Hepatocyte (in vitro differentiated cells): ENCODE data around the gene IL2RA. TPM values are rescaled to one million over a fixed set of nuclear protein-coding genes. Genes with fewer than 3 reads are reported as not detected.

Experiments
- DNase-seq: peaks from one replicate; pipeline ENCODE4 v3.0.0-alpha.2; 2016; ENCODE audit warnings: low spot score
- H2AFZ ChIP-seq: fragments of 200-600 bp; sonication (generic); 2 replicates; pipeline ENCODE4 v1.6.0; 2016; ENCODE audit warnings: antibody characterized with exemption, mild to moderate bottlenecking
- H3K27ac ChIP-seq: fragments of 200-600 bp; sonication (generic); 2 replicates; pipeline ENCODE4 v1.5.1; 2016; ENCODE audit warnings: mild to moderate bottlenecking
- H3K27me3 ChIP-seq: fragments of 200-600 bp; sonication (generic); 2 replicates; pipeline ENCODE4 v1.6.1; 2016
- H3K36me3 ChIP-seq: fragments of 200-600 bp; sonication (generic); replicated peaks from 2 replicates; pipeline ENCODE4 v1.5.1; 2016; ENCODE audit warnings: low read depth; ENCODE audit not compliant: insufficient read depth
- H3K4me1 ChIP-seq: fragments of 200-600 bp; sonication (generic); 2 replicates; pipeline ENCODE4 v1.5.1; 2016; ENCODE audit warnings: mild to moderate bottlenecking, moderate library complexity; ENCODE audit not compliant: insufficient read depth
- H3K4me2 ChIP-seq: fragments of 200-600 bp; sonication (generic); 2 replicates; pipeline ENCODE4 v1.6.0; 2016
- H3K4me3 ChIP-seq: fragments of 200-600 bp; sonication (generic); 2 replicates; pipeline ENCODE4 v1.5.1; 2016; ENCODE audit warnings: mild to moderate bottlenecking
- H3K79me2 ChIP-seq: fragments of 200-600 bp; sonication (generic); 2 replicates; pipeline ENCODE4 v1.6.0; 2017; ENCODE audit warnings: mild to moderate bottlenecking
- H3K9me2 ChIP-seq: fragments of 200-600 bp; sonication (generic); replicated peaks from 2 replicates; pipeline ENCODE4 v1.6.0; 2017; ENCODE audit warnings: mild to moderate bottlenecking; ENCODE audit not compliant: insufficient read depth
- H3K9me3 ChIP-seq: fragments of 200-600 bp; sonication (generic); 2 replicates; pipeline ENCODE4 v1.5.1; 2016; ENCODE audit warnings: low read depth, mild to moderate bottlenecking
- H4K20me1 ChIP-seq: fragments of 200-600 bp; sonication (generic); 2 replicates; pipeline ENCODE4 v1.6.0; 2016; ENCODE audit warnings: mild to moderate bottlenecking; ENCODE audit not compliant: insufficient read depth, poor library complexity, severe bottlenecking
- CTCF ChIP-seq: fragments of 200-600 bp; sonication (generic); IDR thresholded peaks from 2 replicates; pipeline ENCODE4 v1.5.1; 2016; ENCODE audit warnings: antibody characterized with exemption, mild to moderate bottlenecking; ENCODE audit not compliant: poor library complexity
- EZH2 ChIP-seq: fragments of 200-600 bp; sonication (generic); IDR thresholded peaks from 2 replicates; pipeline ENCODE4 v1.6.1; 2016; ENCODE audit warnings: antibody characterized with exemption, mild to moderate bottlenecking, borderline replicate concordance
- EZH2phosphoT487 ChIP-seq: fragments of 200-600 bp; sonication (generic); IDR thresholded peaks from one replicate; pipeline ENCODE4 v1.6.1; 2018; ENCODE audit warnings: antibody characterized with exemption, mild to moderate bottlenecking, low read depth, moderate library complexity; ENCODE audit not compliant: unreplicated experiment, severe bottlenecking
- WGBS: methylation state at CpG from one replicate; pipeline ENCODE4 v1.1.6; 2016; ENCODE audit warnings: low lambda C conversion rate; ENCODE audit errors: missing lambda C conversion rate; 5-methylcytosine and 5-hydroxymethylcytosine counted together
- polyA plus RNA-seq: library from polyadenylated mRNA; unstranded; fragments of >200 nt; fragmentation: Nextera tagmentation; extraction: Ambion mirVana; gene quantifications from 2 replicates; pipeline ENCODE4 v1.2.1, GENCODE V29; 2016
- total RNA-seq: library from RNA; depleted of rRNA; stranded (reverse); fragments of >200 nt; gene quantifications from 2 replicates; pipeline ENCODE4 v1.2.3, GENCODE V29; 2014

IL2RA gene
- total and polyA plus RNA-seq, 2 experiments from 2014 or later: not detected

DNA sequence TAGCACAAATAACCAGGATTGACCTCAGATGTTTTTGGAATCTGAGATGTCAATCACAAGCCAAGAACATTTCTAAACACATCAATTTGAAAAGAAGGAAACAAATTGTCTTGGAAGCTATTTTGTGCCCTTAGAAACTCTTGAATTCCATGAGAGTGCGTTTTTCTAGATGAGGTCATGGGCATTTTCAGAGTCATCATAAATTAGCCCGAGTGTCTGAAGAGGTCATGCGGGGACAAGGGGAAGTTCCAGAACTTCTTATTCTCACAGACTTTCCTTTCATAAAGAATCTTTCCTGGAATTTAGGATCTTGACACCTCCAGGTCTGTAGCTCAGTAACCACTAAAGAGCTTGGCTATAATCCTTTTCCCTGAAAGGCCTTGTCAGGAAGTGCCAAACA, 28.2 kb downstream of the IL2RA start:
- Histone ChIP-seq H3K9me3 (no peaks in the 10 kb centered on the region), H3K4me3 (no peak overlapping the region), H4K20me1 (no peaks in the 10 kb centered on the region), H2AFZ (no peak overlapping the region), H3K79me2 (no peaks in the 10 kb centered on the region), H3K9me2 (no peaks in the 10 kb centered on the region), H3K27ac (no peak overlapping the region), H3K36me3 (no peaks in the 10 kb centered on the region), H3K4me2 (no peak overlapping the region), H3K27me3 (no peaks in the 10 kb centered on the region), H3K4me1 (no peaks in the 10 kb centered on the region)
- 61% methylated on average over 3 of the region's 3 CpGs for WGBS
- no peak for TF ChIP-seq EZH2phosphoT487
- no peak for TF ChIP-seq EZH2
- TF ChIP-seq CTCF: no peak
- DNase-seq: no peak

DNA sequence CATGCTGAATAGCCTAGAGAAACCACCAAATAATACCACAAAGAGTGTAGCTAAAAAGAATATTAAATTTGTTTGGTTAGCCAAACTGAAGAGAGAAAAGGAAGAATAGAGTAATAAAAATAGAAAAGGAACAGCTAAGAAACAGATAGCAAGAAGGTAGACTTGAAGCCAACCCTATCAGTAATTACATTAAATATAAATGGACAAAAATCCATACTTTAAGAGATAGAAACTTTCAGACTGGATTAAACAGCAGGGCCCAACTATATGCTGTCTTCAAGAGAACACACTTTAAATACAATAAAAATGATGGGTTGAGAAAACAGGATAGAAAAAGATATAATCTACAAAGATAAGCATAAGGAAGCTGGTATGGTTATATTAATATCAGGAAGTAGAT, 31.2 kb downstream of the IL2RA start:
- no peaks in the 10 kb centered on the region for H3K9me3 ChIP-seq
- H3K4me2 ChIP-seq: no peak overlapping the region
- no peaks in the 10 kb centered on the region for H3K9me2 ChIP-seq
- H4K20me1 ChIP-seq: no peaks in the 10 kb centered on the region
- H2AFZ ChIP-seq: no peak overlapping the region
- H3K27me3 ChIP-seq: no peaks in the 10 kb centered on the region
- no peaks in the 10 kb centered on the region for H3K36me3 ChIP-seq
- no peak overlapping the region for H3K27ac ChIP-seq
- TF ChIP-seq CTCF (no peak), EZH2 (no peak), EZH2phosphoT487 (no peak)
- no peak for DNase-seq
- no peaks in the 10 kb centered on the region for H3K79me2 ChIP-seq
- no peak overlapping the region for H3K4me3 ChIP-seq
- H3K4me1 ChIP-seq: no peaks in the 10 kb centered on the region

DNA sequence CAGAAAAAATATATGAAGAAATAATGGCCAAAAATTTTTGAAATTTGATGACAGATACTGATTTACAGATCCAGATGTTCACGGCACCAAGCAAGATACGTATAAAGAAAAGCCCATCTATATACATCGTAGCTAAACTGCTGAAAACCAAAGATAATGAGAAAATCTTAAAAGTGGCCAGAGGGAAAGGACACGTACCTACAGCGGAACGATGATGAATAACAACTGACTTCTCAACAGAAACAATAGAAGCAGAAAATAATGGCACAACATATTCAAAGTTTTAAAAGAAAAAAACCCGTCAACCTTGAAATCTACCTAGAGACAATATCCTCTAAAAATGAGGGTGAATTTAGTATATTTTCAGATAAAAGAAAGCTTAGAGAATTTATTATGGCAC, 31.9 kb downstream of the IL2RA start:
- TF ChIP-seq EZH2: no peak
- TF ChIP-seq CTCF: no peak
- TF ChIP-seq EZH2phosphoT487: no peak
- H4K20me1 ChIP-seq: no peaks in the 10 kb centered on the region
- H3K36me3 ChIP-seq: no peaks in the 10 kb centered on the region
- H3K4me2 ChIP-seq: no peak overlapping the region
- H3K9me3 ChIP-seq: no peaks in the 10 kb centered on the region
- no peak overlapping the region for H3K27ac ChIP-seq
- no peak overlapping the region for H3K4me3 ChIP-seq
- H3K4me1 ChIP-seq: no peaks in the 10 kb centered on the region
- WGBS: 96% methylated on average over 7 of the region's 7 CpGs
- no peaks in the 10 kb centered on the region for H3K79me2 ChIP-seq
- H3K27me3 ChIP-seq: no peaks in the 10 kb centered on the region
- DNase-seq: no peak
- H2AFZ ChIP-seq: no peak overlapping the region
- no peaks in the 10 kb centered on the region for H3K9me2 ChIP-seq

DNA sequence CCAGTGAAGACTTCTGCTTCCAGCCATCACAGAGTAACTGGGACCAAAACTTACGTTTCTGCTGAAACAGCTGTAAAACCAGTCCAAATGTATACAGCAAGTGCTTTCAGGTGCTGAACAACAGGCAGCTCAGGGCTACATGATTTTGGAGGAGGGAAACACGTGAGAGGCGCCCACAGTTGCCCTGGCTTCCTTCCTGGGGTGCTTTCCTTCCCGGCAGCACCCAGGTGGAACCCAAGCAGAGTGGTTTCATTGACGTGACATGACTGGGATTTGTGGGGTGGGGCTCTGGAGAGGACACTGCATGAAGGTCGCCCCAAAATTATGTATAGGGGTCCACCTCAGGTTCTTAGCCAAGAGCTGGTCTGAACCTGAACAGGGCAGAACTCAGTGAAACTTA, 34.2 kb downstream of the IL2RA start:
- no peak for DNase-seq
- H4K20me1 ChIP-seq: no peaks in the 10 kb centered on the region
- no peak for TF ChIP-seq CTCF
- no peaks in the 10 kb centered on the region for H3K36me3 ChIP-seq
- H3K4me1 ChIP-seq: no peaks in the 10 kb centered on the region
- no peak overlapping the region for H3K4me2 ChIP-seq
- no peak overlapping the region for H2AFZ ChIP-seq
- H3K27me3 ChIP-seq: no peaks in the 10 kb centered on the region
- no peak overlapping the region for H3K4me3 ChIP-seq
- H3K79me2 ChIP-seq: no peaks in the 10 kb centered on the region
- 85% methylated on average over 6 of the region's 6 CpGs for WGBS
- no peaks in the 10 kb centered on the region for H3K9me2 ChIP-seq
- no peaks in the 10 kb centered on the region for H3K9me3 ChIP-seq
- H3K27ac ChIP-seq: no peak overlapping the region
